Bronchial smooth muscle cell (primary cell): Measurements from ENCODE around the gene OR5B17. TPM values are rescaled to one million over a fixed set of nuclear protein-coding genes. Genes with fewer than 3 reads are reported as not detected.

Source experiments
- total RNA-seq: library from RNA; depleted of rRNA; stranded (reverse); fragments of >200 nt; gene quantifications from 2 replicates; pipeline ENCODE4 v1.2.1, GENCODE V29; 2014

The OR5B17 gene
- not detected in 2 replicates for total RNA-seq

GRCh38 chr11:58358969-58359368 is at the start of gene OR5B17:
Gene OR5B17, minus strand, starts transcription at chr11:58359069. Its CDS starts 0 bp downstream, at chr11:58359069.

GRCh38 chr11:58406774-58407173 is 47.9 kb upstream of the OR5B17 start, which contains the start of gene OR5B3:
Gene OR5B3, minus strand, starts transcription at chr11:58406874. Its CDS starts 3,465 bp downstream, at chr11:58403409.

Other genes with a start within 250 kb of the OR5B17 start
- gene OR9I1, start 233.5 kb downstream of the OR5B17 start, total RNA-seq = not detected in 2 replicates
- gene OR9Q2, start 170.0 kb downstream of the OR5B17 start, total RNA-seq = not detected in 2 replicates
- gene OR1S2, start 154.9 kb downstream of the OR5B17 start, total RNA-seq = not detected in 2 replicates
- not detected in 2 replicates for gene OR1S1, start 146.3 kb downstream of the OR5B17 start, total RNA-seq
- not detected in 2 replicates for gene OR10Q1, start 130.2 kb downstream of the OR5B17 start, total RNA-seq
- gene OR10W1, start 90.8 kb downstream of the OR5B17 start, total RNA-seq = under 0.01 TPM in 1 of 2 replicates, not detected in the other
- not detected in 2 replicates for gene OR5B3, start 47.8 kb upstream of the OR5B17 start, total RNA-seq
- not detected in 2 replicates for gene OR5B2, start 69.1 kb upstream of the OR5B17 start, total RNA-seq
- gene OR5B12, start 83.2 kb upstream of the OR5B17 start, total RNA-seq = 0.09 TPM in 1 of 2 replicates, not detected in the other
- not detected in 2 replicates for gene OR5B21, start 149.0 kb upstream of the OR5B17 start, total RNA-seq
- 1.9 and 8.0 TPM in 2 replicates for gene LPXN, start 216.8 kb upstream of the OR5B17 start, total RNA-seq
- gene ZFP91, start 220.0 kb upstream of the OR5B17 start, total RNA-seq = 17.3 and 28.8 TPM in 2 replicates